ENCODE measurements around the gene RAB40C.

- TF ChIP-seq FOXK2 (IDR thresholded peaks at IDR 0.05): no peak
- TF ChIP-seq SP1 (IDR thresholded peaks at IDR 0.05): no peak
- TF ChIP-seq PKNOX1 (IDR thresholded peaks at IDR 0.05): no peak
- no peak for TF ChIP-seq ELF4 (IDR thresholded peaks at IDR 0.05)
- no peak for TF ChIP-seq SUZ12 (IDR thresholded peaks at IDR 0.05)
Observed at GRCh38 chr16:637081-638018, 47.5 kb downstream of the RAB40C start.
